IMR-90 (cell line): ENCODE data around the gene IL22RA2. TPM values are rescaled to one million over a fixed set of nuclear protein-coding genes. Genes with fewer than 3 reads are reported as not detected.

Experiments
- ATAC-seq: fragments of 200-7000 bp; cut with Tn5 transposase; 2 replicates; pipeline ENCODE4 v1.9.1; 2020; ENCODE audit warnings: low read depth, mild to moderate bottlenecking, moderate library complexity
- BruUV-seq: library from RNA; stranded (reverse); fragments of 400-500 nt; replicated peaks from 2 replicates; lab custom pipeline; 2021; lab: Mats Ljungman, UMichigan
- CTCF ChIA-PET: fragments of 300-600 bp; formaldehyde crosslinking; extraction: SDS; loops from one replicate; lab custom pipeline; 2021; ENCODE audit warnings: antibody characterized with exemption; lab: Yijun Ruan, JAX
- POLR2A ChIA-PET: fragments of 300-600 bp; sonication (Branson Sonifier 250); formaldehyde crosslinking; loops from one replicate; lab custom pipeline; 2022; ENCODE audit warnings: antibody characterized with exemption; ENCODE audit not compliant: unreplicated experiment; lab: Charles Lee
- DNase-seq: peaks from one replicate; pipeline ENCODE4 v3.0.0; 2013
- H2AFZ ChIP-seq: replicated peaks from 2 replicates; pipeline ENCODE3; 2013; ENCODE audit warnings: low read length, mild to moderate bottlenecking; ENCODE audit not compliant: poor library complexity
- H2AK5ac ChIP-seq: 2 replicates; pipeline ENCODE4 v1.6.1; 2013; ENCODE audit warnings: low read depth, low read length, inconsistent platforms
- H2AK9ac ChIP-seq: replicated peaks from 2 replicates; pipeline ENCODE3; 2013; ENCODE audit warnings: mild to moderate bottlenecking, low read depth, low read length, moderate library complexity; ENCODE audit not compliant: poor library complexity
- H2BK120ac ChIP-seq: 2 replicates; pipeline ENCODE4 v1.6.1; 2013; ENCODE audit warnings: low read depth, low read length, inconsistent platforms
- H2BK15ac ChIP-seq: 3 replicates; pipeline ENCODE4 v1.6.1; 2013; ENCODE audit warnings: low read depth, low read length, inconsistent platforms
- H2BK20ac ChIP-seq: 2 replicates; pipeline ENCODE4 v1.6.1; 2013; ENCODE audit warnings: low read depth, mild to moderate bottlenecking, inconsistent platforms, low read length, moderate library complexity
- H2BK5ac ChIP-seq: 2 replicates; pipeline ENCODE4 v1.6.1; 2013; ENCODE audit warnings: mild to moderate bottlenecking, low read depth, low read length, inconsistent platforms; ENCODE audit not compliant: poor library complexity, severe bottlenecking
- H3K14ac ChIP-seq: replicated peaks from 2 replicates; pipeline ENCODE4 v1.6.1; 2013; ENCODE audit warnings: low read depth, low read length, inconsistent platforms
- H3K18ac ChIP-seq: 2 replicates; pipeline ENCODE4 v1.6.1; 2013; ENCODE audit warnings: low read depth, low read length, control low read depth
- H3K23ac ChIP-seq: 2 replicates; pipeline ENCODE4 v1.6.1; 2013; ENCODE audit warnings: low read depth, low read length, inconsistent platforms
- H3K27ac ChIP-seq: 2 replicates; pipeline ENCODE4 v1.5.1; 2013; ENCODE audit warnings: mild to moderate bottlenecking, control low read depth, low read length; ENCODE audit not compliant: insufficient read depth
- H3K27me3 ChIP-seq: 2 replicates; pipeline ENCODE4 v1.6.1; 2013; ENCODE audit warnings: low read length; ENCODE audit not compliant: control insufficient read depth, insufficient read depth
- H3K36me3 ChIP-seq: 2 replicates; pipeline ENCODE4 v1.6.1; 2013; ENCODE audit warnings: low read length, mixed read lengths; ENCODE audit not compliant: control insufficient read depth, insufficient read depth
- H3K4ac ChIP-seq: 2 replicates; pipeline ENCODE4 v1.6.1; 2013; ENCODE audit warnings: low read depth, low read length, inconsistent platforms
- H3K4me1 ChIP-seq: 2 replicates; pipeline ENCODE4 v1.6.1; 2013; ENCODE audit warnings: low read length, mixed read lengths; ENCODE audit not compliant: control insufficient read depth, insufficient read depth
- H3K4me2 ChIP-seq: 2 replicates; pipeline ENCODE4 v1.6.1; 2013; ENCODE audit warnings: low read depth, mild to moderate bottlenecking, control low read depth, low read length, moderate library complexity
- H3K4me3 ChIP-seq: 2 replicates; pipeline ENCODE4 v1.5.1; 2013; ENCODE audit warnings: low read depth, mild to moderate bottlenecking, control low read depth, low read length, moderate library complexity; ENCODE audit not compliant: insufficient read depth
- H3K56ac ChIP-seq: 2 replicates; pipeline ENCODE4 v1.6.1; 2013; ENCODE audit warnings: low read length, inconsistent platforms; ENCODE audit not compliant: insufficient read depth; ENCODE audit errors: extremely low read depth
- H3K79me1 ChIP-seq, 2 experiments: 2 replicates each; pipeline ENCODE4 v1.6.1; 2013; ENCODE audit warnings: low read length in 2 of 2, inconsistent platforms in 1 of 2, low read depth in 1 of 2
- H3K9ac ChIP-seq: 2 replicates; pipeline ENCODE4 v1.6.1; 2013; ENCODE audit warnings: low read depth, low read length, control low read depth
- H3K9me1 ChIP-seq: 2 replicates; pipeline ENCODE4 v1.6.1; 2013; ENCODE audit warnings: low read length, inconsistent platforms; ENCODE audit not compliant: insufficient read depth
- H3K9me3 ChIP-seq: 2 replicates; pipeline ENCODE4 v1.6.1; 2013; ENCODE audit warnings: low read length; ENCODE audit not compliant: control insufficient read depth, insufficient read depth
- H4K20me1 ChIP-seq: 2 replicates; pipeline ENCODE4 v1.6.1; 2013; ENCODE audit warnings: low read length, inconsistent platforms; ENCODE audit not compliant: insufficient read depth
- H4K5ac ChIP-seq: 2 replicates; pipeline ENCODE4 v1.6.1; 2013; ENCODE audit warnings: mild to moderate bottlenecking, low read depth, low read length, control low read depth
- H4K8ac ChIP-seq, 2 experiments: 2 replicates each; pipeline ENCODE4 v1.6.1; 2013; ENCODE audit warnings: low read depth in 2 of 2, low read length in 2 of 2, control low read depth in 1 of 2, inconsistent platforms in 1 of 2
- H4K91ac ChIP-seq: 2 replicates; pipeline ENCODE4 v1.6.1; 2013; ENCODE audit warnings: low read depth, low read length, inconsistent platforms; ENCODE audit not compliant: insufficient read depth
- BHLHE40 ChIP-seq: fragments of 150-350 bp; IDR thresholded peaks from 2 replicates; pipeline ENCODE4 v1.6.1; 2016; ENCODE audit warnings: mild to moderate bottlenecking, low read depth, low read length
- CEBPB ChIP-seq: IDR thresholded peaks from 2 replicates; pipeline ENCODE4 v1.6.1; 2012; ENCODE audit warnings: low read depth, low read length, improper control_type of control experiment
- CHD1 ChIP-seq: IDR thresholded peaks from 2 replicates; pipeline ENCODE4 v1.6.1; 2012; ENCODE audit warnings: low read depth, low read length, improper control_type of control experiment
- ELK1 ChIP-seq: fragments of 150-350 bp; IDR thresholded peaks from 2 replicates; pipeline ENCODE4 v1.6.1; 2016; ENCODE audit warnings: low read depth, mild to moderate bottlenecking, low read length, moderate library complexity, borderline replicate concordance
- MAZ ChIP-seq: IDR thresholded peaks from 2 replicates; pipeline ENCODE4 v1.6.1; 2012; ENCODE audit warnings: low read depth, mild to moderate bottlenecking, low read length, improper control_type of control experiment, moderate library complexity, borderline replicate concordance
- MXI1 ChIP-seq: IDR thresholded peaks from 2 replicates; pipeline ENCODE4 v1.6.1; 2012; ENCODE audit warnings: low read depth, mild to moderate bottlenecking, low read length, moderate library complexity, borderline replicate concordance
- POLR2A ChIP-seq: IDR thresholded peaks from 2 replicates; pipeline ENCODE4 v1.6.1; 2012; ENCODE audit warnings: mild to moderate bottlenecking, low read depth, low read length
- RAD21 ChIP-seq: IDR thresholded peaks from 2 replicates; pipeline ENCODE4 v1.6.1; 2012; ENCODE audit warnings: low read length, improper control_type of control experiment
- USF2 ChIP-seq: fragments of 150-350 bp; IDR thresholded peaks from 2 replicates; pipeline ENCODE4 v1.6.1; 2017; ENCODE audit warnings: mild to moderate bottlenecking, antibody characterized with exemption, low read length, low read depth
- WGBS, 2 experiments: methylation state at CpG; one replicate each; pipeline versions ENCODE4 v1.1.5 to v1.1.7; 2013; ENCODE audit warnings: missing lambda C conversion rate in 2 of 2; ENCODE audit not compliant: insufficient read length in 1 of 2; ENCODE audit errors: extremely low coverage in 2 of 2; 5-methylcytosine and 5-hydroxymethylcytosine counted together
- dilution Hi-C: fragments of 300-500 bp; cut with HindIII; formaldehyde crosslinking; loops from one replicate; pipeline ENCODE4 v1.14.3; 2018; ENCODE audit warnings: low sequenced_read_pairs; ENCODE audit not compliant: unreplicated experiment
- in situ Hi-C: fragments of 300-500 bp; cut with MboI; formaldehyde crosslinking; loops from 3 replicates; pipeline ENCODE4 v1.14.3; 2019; ENCODE audit warnings: low sequenced_read_pairs, inconsistent platforms, mixed read lengths
- intact Hi-C: fragments of 100-400 bp; cut with micrococcal nuclease; formaldehyde crosslinking; loops from 2 replicates; pipeline ENCODE4 v1.10.0; 2022
- polyA plus RNA-seq, 3 experiments: library from polyadenylated mRNA; depleted of rRNA; stranded (reverse); fragments of >200 nt; gene quantifications; 2 replicates each; pipeline ENCODE4 v1.2.3, GENCODE V29; 2012; ENCODE audit warnings: low replicate concordance in 1 of 3
- total RNA-seq: library from RNA; depleted of rRNA; stranded (reverse); fragments of >200 nt; gene quantifications from 2 replicates; pipeline ENCODE4 v1.2.3, GENCODE V29; 2012

The IL22RA2 gene
- total and polyA plus RNA-seq, 2 of the 4 experiments (the other 2 are of a cell fraction) = not detected

GRCh38 chr6:137106183-137106582 is 67.3 kb downstream of the IL22RA2 start:
- no peak overlapping the region for H2AK9ac ChIP-seq
- WGBS, 2 experiments = no CpG with 5 or more reads among the region's 3 CpGs
- no peaks in the 10 kb centered on the region for H4K20me1 ChIP-seq
- no peak overlapping the region for H4K5ac ChIP-seq
- POLR2A ChIA-PET = interaction anchor here (0.6 kb wide), 2 partner anchors 9 to 13 kb away, joined by 3 read pairs; no protein-coding TSS in a partner anchor
- H3K14ac ChIP-seq = no peak overlapping the region
- no peak for TF ChIP-seq MAZ
- TF ChIP-seq CHD1 = no peak
- no peak for TF ChIP-seq CEBPB
- TF ChIP-seq ELK1 = no peak
- no peak for TF ChIP-seq POLR2A
- TF ChIP-seq BHLHE40 = no peak
- TF ChIP-seq USF2 = no peak
- no peak for TF ChIP-seq RAD21
- TF ChIP-seq MXI1 = no peak
- no peak overlapping the region for H3K9ac ChIP-seq
- intact Hi-C loops (no loop called here), dilution Hi-C loops (no loop called here), in situ Hi-C loops (no loop called here)
- H4K8ac ChIP-seq = no peak overlapping the region
- no peak for ATAC-seq
- H2BK15ac ChIP-seq = no peak overlapping the region
- no peaks in the 10 kb centered on the region for H3K9me3 ChIP-seq
- H3K18ac ChIP-seq = no peak overlapping the region
- H3K4me3 ChIP-seq = no peak overlapping the region
- no peak overlapping the region for H2AK5ac ChIP-seq
- no peaks in the 10 kb centered on the region for H3K9me1 ChIP-seq
- no peak overlapping the region for H2BK5ac ChIP-seq
- no peaks in the 10 kb centered on the region for H3K79me1 ChIP-seq
- H3K27ac ChIP-seq = no peak overlapping the region
- no peak overlapping the region for H2BK20ac ChIP-seq
- H3K4ac ChIP-seq = no peak overlapping the region
- no TSS peak for BruUV-seq
- no peak overlapping the region for H2BK120ac ChIP-seq
- no peaks in the 10 kb centered on the region for H3K4me1 ChIP-seq
- no peak overlapping the region for H3K56ac ChIP-seq
- H4K91ac ChIP-seq = no peak overlapping the region
- no peak overlapping the region for H3K23ac ChIP-seq
- H2AFZ ChIP-seq = no peak overlapping the region
- CTCF ChIA-PET = interaction anchor here (0.7 to 1.6 kb wide), 2 partner anchors 12 to 20 kb away, joined by 3 to 7 read pairs; no protein-coding TSS in a partner anchor
- H3K36me3 ChIP-seq = no peaks in the 10 kb centered on the region
- DNase-seq = no peak
- no peaks in the 10 kb centered on the region for H3K27me3 ChIP-seq
- H3K4me2 ChIP-seq = no peak overlapping the region
